Right ventricle myocardium superior (tissue), 1 donor: Measurements from ENCODE around the gene ESR2. TPM values are rescaled to one million over a fixed set of nuclear protein-coding genes. Genes with fewer than 3 reads are reported as not detected.

Source experiments
- ATAC-seq: fragments of 200-7000 bp; cut with Tn5 transposase; one replicate; pipeline ENCODE4 v1.9.1; 2020; ENCODE audit warnings: mild to moderate bottlenecking; ENCODE audit not compliant: poor library complexity
- DNase-seq: peaks from one replicate; pipeline ENCODE4 v3.0.0-alpha.2; 2020
- intact Hi-C: fragments of 100-400 bp; cut with DNase I; formaldehyde crosslinking; loops from one replicate; pipeline ENCODE4 v1.11.2; 2022
- total RNA-seq: library from RNA; stranded (reverse); fragmentation: NEBNext Ultra II Directional; extraction: Animal tissue kit (Norgen Biotek cat#: 25700); gene quantifications from one replicate; pipeline ENCODE4 v1.2.1, GENCODE V29; 2021
- donor health status: DM: no; HTN: yes; CAD: no; lungs with severe emphysema.

ESR2 gene
- total RNA-seq, 1 donor from 2014 or later: 0.86 TPM

DNA sequence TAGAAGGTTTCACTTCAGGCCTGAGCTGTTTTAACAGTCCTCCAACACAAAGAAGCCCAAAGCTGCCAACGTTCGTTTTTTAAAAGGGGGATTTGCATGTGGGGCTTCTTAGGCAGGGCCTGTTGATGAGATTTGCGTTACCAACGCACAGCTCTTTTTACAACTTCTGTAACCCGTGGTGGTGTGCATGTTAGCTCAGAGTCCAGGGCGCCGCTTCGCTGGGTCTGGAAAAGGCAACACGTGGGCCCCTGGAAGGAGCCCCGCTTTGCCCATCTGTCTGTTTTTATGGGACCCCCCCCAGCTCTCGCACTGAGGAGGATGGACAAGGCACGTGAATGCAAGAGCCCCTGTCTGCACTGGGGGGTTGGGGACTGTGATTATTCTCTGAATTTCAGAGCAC lies 84.0 kb downstream of the ESR2 start:
- DNase-seq: no peak
- no peak for ATAC-seq
- intact Hi-C loops: no loop called here

DNA sequence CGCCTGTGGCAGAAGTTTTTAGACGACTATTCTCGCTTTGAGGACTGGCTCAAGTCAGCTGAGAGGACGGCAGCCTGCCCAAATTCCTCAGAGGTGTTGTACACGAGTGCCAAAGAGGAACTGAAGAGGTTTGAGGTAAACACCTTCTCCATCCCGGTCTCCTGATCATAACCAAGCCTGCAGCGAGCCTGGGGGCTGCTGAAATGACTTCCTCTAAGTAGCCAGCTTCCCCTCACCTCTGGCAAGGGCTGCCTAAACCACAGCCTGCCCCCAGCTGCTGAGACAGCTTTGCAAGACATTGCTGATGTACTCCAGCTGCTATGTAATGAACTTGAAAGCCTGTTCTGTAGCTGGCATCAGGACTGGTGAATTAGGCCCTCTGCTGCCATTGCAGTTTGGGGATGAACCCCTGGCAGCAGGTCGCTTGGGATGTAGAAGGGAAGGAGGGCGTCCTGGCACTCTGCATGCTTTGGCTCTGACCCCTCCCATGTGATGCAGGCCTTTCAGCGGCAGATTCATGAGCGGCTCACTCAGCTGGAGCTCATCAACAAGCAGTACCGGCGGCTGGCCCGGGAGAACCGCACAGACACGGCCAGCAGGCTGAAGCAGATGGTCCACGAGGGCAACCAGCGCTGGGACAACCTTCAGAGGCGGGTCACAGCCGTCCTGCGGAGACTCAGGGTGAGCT lies 84.6 kb downstream of the ESR2 start:
- peak; percentile 76 for ATAC-seq
- intact Hi-C loops: no loop called here
- DNase-seq: peak; percentile 74

DNA sequence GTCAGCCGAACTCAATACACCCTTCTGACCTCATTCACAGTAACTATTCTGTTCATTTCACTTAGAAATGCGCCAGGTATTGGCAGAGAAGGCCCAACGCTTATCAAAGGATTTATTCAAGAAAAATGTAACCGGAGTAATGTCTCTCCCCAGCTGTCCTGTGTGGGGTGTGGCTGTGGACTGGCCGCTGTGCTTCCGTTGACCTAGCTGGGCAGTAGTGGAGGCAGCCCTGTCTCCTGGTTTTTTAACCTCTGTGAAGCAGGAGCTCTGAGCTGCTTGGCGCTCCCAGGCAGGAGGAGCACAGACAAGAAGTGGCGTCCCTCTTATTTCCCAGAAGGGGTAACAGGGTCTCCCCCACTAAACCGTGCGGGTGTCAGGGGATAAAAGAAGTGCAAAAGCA lies 85.2 kb downstream of the ESR2 start:
- DNase-seq: no peak
- ATAC-seq: peak; percentile 30
- intact Hi-C loops: no loop called here

DNA sequence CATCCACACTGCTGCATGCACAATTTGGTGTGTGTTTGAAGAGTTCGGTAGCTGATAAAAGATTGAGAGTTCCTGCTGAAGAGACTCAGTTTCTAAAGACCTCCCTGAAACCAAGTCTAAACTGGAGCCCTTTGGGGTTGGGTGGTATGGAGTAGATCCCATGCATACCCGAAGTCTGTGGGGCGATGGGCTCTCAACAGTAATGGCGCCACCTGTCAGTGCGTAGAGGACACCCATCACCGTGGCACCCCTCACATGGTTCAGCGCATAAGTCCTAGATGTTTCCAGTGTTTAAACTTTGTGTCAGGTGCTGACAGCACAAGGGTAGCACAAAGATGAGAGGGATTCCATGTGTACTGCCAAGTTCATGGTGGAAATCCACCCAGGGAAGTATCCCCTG lies 85.9 kb downstream of the ESR2 start:
- DNase-seq: no peak
- intact Hi-C loops: no loop called here
- no peak for ATAC-seq

DNA sequence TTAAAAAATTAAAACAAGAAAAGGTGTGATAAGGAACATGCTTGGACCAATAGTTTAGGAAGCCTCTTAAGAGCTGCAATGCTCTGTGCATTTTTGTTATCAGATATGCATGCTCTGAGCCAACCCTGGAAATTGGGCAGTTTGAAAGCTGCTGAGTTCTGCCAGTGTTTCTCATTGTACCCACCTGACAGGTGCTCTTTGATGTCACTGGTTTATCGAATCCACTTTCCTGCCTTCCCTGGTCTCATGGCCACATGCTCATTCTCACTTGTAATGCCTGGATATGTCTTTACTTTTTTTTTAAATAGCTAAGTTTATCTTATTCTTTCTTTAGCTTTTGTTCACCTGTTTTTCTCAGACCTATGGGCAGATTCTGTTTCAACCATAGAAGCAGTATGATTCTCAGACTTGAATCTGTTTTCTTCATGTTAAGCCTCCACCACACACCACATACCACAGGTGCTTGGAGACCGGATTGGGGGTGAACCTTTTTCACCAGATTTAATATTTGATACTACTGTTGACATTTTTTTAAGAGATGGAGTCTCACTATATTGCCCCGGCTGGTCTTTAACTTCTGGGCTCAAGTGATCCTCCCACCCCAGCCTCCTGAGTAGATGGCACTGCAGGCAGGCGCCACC lies 90.7 kb downstream of the ESR2 start:
- intact Hi-C loops: no loop called here

DNA sequence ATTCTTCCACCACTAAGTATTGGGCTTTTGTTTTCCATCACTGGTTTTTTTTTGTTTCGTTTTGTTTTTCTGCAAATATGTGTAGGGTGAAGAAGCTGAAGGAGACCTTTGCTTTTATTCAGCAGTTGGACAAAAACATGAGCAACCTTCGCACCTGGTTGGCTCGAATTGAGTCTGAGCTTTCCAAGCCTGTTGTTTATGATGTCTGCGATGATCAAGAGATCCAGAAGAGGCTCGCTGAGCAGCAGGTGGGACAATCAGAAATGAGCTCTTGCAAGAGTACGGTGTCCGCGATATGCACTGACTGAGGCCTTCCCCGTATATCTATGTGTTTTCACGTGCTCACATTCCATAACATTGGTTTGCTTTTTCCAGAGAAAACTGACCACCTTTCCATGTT lies 91.5 kb downstream of the ESR2 start:
- DNase-seq: no peak
- ATAC-seq: no peak
- intact Hi-C loops: no loop called here

More for the DNA sequence above, 90.7 kb downstream of the ESR2 start:
- ATAC-seq (no peak), DNase-seq (no peak)

DNA sequence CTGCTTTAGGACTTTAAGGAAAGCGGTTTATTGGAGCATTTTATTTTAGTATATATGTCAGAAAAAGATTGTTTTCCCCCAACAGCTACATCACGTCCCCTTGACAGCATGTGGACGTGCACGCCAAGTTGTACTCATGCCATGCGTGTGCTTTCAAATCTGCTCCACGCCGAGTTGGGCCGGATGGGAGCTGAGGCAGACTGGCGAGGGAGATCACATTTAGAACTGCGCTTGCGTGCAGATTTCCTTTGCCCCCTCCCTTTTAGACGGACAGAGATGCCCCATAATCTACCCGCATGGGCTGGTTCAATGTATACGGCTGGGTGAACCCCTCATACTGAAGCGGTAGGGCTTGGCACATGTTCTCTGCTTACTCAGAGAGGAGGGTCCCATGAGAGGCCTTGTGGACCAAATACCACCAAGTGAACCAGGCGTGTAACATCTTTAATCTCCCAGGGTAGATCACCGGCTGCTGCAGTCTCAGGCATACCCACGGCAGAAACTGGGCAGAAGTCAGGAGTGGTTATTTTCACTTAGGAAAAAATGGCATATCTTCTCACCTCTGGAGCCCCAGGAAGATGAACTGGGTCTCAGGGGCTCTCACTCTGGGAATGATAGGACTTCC lies 92.1 kb downstream of the ESR2 start:
- ATAC-seq (no peak), DNase-seq (no peak)

DNA sequence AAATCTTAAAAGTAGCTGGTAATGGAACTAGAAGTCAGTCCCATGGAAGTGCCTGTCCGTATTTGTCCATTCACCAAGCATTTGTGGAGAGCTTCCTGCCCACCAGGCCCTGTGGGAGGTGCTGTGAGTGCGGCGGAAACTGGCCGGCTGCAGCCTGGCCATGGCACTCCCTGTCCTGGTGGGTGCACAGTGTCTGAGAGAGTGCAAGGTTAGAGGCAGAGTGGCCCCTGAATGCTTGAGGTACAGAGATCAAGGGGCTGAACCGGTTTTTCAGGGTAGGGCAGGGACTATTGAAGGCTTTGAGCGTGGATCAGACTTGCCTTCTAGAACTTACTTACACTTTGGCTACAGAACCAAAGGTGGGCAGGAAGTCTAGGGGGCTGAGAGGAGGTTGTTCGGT lies 92.9 kb downstream of the ESR2 start:
- intact Hi-C loops: no loop called here
- DNase-seq (no peak), ATAC-seq (no peak)

More for the DNA sequence above, 92.1 kb downstream of the ESR2 start:
- intact Hi-C loops: no loop called here

DNA sequence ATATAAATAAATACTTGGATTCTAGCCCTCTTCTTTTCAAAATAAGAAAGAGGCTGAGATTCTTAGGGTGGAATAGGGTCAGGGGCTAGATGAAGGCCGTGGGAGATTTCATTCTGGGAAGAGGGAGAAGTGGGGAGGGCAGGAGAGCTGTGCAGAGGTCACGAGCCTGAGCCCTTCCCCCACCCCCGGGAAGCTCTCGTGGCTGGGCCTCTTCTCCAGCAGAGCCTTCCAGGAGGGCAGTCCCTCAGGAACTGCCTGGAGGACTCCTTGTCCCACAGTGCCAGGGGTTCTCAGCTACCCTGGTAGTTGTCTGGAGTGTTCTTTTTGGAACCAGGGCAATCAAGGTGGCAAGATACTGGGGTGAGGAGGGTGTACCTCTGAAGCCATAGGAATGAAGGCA lies 94.0 kb downstream of the ESR2 start:
- peak; percentile 78 for DNase-seq
- intact Hi-C loops: no loop called here
- ATAC-seq: peak; percentile 76

DNA sequence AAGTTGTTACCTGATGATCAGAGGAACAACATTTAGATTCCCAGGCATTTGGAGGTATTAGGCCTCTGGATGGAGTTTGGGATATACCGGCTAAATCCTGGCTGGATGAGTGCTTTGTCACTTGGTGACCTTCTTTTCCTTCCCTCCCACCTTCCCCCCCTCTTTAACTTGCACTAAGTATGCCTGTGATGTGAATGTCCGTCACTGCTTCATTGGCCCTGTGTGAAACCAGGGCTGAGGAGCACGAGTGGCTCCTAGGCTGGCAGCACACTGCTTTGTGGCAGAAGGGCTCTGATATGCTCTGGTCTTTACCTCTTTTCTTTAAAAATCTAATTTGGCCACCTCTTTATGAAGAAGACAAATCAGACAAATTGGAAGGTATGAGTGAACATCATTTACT lies 95.7 kb downstream of the ESR2 start:
- intact Hi-C loops: no loop called here
- DNase-seq (no peak), ATAC-seq (peak; percentile 13)

DNA sequence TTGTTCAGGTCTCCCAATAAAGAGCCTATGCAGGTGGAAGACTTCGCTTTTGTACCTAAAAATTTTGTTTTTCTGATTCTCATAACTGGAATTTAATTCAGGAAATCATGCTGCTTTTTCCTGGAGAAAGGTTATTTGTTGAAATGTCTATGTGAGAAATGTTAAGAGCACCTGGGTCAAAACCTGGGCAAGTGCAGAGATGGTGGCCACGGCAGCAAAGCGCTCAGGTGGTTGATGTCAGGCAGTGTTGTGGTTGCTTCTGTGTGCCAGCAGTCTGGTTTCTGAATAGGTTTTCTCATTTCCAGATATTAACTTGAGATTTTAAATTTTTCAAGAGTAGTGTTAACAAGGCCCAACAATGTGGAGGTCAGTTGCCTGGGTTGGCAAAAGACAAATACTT lies 96.2 kb downstream of the ESR2 start:
- DNase-seq (no peak), ATAC-seq (no peak)
- intact Hi-C loops: no loop called here

DNA sequence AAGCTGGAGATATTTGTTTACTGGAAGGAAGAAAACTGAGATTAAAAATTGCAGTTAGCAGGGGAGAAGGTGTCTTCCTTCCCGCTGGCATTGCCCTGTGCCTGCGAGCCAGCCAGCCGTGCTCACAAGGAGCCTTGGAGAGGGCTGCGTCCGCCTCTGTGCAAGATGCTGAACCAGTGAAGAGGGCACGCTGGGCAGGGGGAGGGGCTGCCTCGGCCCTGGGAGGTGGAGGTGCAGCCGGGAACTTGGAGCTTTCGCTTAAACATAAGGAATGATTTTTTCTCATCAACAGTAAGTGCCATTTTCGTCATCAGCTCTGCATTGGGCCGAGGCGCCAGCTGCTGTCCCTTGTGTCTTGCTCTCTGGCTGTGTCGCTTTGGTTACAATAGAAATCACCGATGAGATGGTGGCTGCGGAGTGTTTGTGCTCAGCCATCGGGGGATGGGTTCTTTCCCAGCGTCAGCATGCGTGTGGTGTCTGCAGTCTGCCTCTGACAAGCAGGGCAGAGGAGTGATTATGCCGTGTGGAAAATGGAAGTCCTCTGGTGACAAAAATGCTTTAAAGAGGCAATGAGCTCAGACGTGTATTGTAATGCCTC lies 97.3 kb downstream of the ESR2 start:
- intact Hi-C loops: no loop called here
- peak; percentile 76 for ATAC-seq
- DNase-seq: peak; percentile 70

DNA sequence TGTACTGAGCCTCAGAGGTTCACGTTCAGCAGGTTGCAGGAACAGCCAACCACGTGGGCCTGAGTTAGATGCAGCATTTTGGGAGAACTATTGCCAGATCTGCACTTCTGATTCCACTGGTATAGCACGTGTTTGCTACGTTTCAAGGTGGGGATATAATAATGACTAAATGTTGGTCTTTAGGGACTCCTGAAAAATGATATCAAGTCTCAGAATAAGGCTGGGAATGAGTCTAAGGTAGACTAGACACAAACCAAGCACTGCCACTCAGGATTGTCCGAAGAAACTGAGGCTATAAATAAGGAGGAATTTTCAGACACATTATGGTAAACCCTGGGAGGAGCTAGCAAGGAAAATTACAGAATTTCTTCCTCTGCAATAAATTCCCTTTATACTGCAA lies 98.1 kb downstream of the ESR2 start:
- intact Hi-C loops: no loop called here
- DNase-seq (no peak), ATAC-seq (no peak)

DNA sequence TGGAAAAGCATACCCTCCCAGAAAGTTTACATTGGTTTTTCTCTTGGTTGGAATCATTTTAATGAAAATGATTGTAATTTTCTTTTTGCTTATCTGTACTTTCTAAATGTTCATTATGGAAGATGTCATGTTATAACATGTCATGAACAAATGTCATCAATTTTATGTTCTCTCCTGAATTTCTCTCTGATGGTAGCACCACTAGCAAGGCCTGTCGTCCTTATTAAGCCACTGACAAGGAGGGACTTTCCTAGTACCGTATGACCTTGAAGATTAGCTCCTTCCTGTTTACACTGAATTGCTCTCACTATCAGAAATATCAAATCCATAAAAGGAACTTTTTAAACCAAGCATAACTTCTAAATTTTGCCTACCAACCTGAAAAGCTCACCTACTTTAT lies 99.0 kb downstream of the ESR2 start:
- no peak for ATAC-seq
- intact Hi-C loops: no loop called here
- no peak for DNase-seq

DNA sequence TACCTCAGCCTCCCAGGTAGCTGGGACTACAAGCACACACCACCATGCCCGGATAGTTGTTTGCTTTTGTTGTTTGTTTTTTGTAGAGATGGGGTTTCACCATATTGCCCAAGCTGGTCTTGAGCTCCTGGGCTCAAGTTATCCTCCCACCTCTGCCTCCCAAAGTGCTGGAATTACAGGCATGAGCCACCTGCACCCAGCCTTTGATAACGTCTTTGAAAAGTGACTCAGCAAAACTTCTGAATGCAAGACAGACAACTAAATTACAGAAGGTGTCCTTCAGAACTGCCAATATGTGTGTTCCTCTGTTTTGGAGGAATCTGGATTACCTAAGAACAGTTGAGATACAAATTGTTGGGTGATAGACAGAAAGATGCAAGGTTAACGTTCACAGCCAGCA lies 99.8 kb downstream of the ESR2 start:
- intact Hi-C loops: no loop called here
- DNase-seq (no peak), ATAC-seq (no peak)

DNA sequence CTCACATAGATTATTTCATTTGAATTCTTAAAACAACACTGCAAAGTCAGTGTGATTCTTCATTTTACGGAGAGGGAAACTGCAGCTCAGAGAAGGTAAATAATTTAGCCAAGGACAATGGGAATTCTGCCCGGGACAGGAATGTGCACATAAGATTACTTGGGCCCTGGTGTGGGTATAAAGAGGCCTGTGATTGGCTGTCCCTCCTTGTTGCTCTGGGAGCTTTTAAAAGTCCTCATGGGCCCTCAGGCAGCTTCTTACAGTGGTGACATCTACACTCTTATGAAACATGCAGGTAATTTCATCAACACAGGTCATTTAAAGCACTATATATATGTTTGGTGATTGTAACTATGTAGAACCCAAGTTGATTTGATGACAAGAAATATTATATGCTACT lies 100.3 kb downstream of the ESR2 start:
- ATAC-seq (peak; percentile 72), DNase-seq (no peak)
- intact Hi-C loops: no loop called here

DNA sequence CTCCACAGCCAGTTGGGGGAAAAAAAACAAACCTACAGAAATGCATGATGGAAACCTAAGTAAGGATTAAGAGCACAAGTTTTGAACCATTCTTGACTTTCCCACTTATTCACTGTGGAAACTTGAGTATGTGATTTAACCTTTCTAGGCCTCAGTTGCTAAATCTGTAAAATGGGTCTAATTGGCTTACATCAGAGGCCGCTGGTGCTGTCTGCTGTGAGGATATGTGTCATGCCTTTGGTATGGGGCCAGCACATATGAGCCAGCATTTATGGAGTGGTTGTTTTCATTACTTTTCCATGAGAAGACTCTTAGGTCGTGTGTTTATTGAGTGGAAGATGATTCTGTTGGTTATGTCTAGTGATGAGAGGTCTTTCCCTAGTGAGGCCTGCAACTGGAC lies 102.4 kb downstream of the ESR2 start:
- DNase-seq (no peak), ATAC-seq (no peak)
- intact Hi-C loops: no loop called here

DNA sequence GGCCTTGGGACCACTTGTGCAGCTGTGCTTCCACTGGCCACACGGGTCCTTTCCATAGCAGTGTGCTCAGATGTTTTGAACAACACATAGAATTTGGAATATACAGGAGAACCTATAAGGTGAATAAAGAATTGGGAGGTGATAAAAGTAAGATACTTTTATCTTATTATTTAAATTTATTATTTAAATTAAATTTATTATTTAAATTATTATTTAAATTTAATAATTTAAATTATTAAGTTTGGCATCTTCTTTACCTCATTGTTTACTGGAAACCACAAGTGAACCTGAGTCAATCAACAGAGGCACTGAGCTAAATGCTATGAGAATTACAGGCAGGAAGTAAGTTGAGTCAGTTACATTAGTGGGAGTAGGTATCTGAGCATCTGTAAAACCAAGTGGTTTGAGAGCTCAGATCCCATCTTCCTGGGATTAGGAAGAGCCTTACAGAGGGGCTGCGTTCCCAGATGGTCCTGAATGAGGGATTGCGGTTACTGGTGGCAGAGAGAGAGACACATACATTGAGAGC lies 103.1 kb downstream of the ESR2 start:
- DNase-seq (no peak), ATAC-seq (no peak)
- intact Hi-C loops: no loop called here

DNA sequence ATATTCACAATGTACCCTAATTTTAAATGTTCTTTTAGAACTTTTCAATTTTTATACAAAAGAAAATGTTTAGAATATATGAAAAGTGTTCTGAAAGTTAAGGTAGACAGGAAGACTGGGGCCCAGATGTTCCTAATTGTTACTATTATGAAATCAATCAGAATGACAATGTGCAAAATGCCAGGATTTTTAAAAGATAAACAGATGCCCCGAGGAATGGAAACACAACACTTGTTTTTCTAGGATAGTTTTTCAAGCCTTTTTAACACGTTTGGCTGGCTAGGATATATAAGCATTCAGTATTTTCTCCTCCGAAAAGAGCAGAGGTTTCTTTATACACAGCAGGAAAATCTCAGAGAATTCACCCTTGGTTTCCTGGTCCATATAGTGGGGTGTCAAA lies 106.8 kb downstream of the ESR2 start:
- intact Hi-C loops: no loop called here
- no peak for DNase-seq
- ATAC-seq: no peak
